ENCODE results near the gene SAC3D1. TPM values are rescaled to one million over a fixed set of nuclear protein-coding genes. Genes with fewer than 3 reads are reported as not detected.
"Not testable (repeated sequence)": the region's sequence is repeated elsewhere in the genome, so short reads cannot be mapped to it uniquely, and the experiment has no call there.

Gene SAC3D1
- total and polyA plus RNA-seq, 8 donors = 1.8 to 97.6 (median 11.7) TPM

- Histone ChIP-seq H3K36me3 (no peaks in the 10 kb centered on the region), H3K27ac (no peak overlapping the region), H3K27me3 (no peaks in the 10 kb centered on the region), H3K4me3 (no peak overlapping the region), H3K4me1 (no peaks in the 10 kb centered on the region), H3K9me3 (no peaks in the 10 kb centered on the region)
- 58 to 81% (median 70%) methylated on average over 5 of the region's 5 CpGs for WGBS, 5 donors
- no peak for TF ChIP-seq EP300 (IDR thresholded peaks at IDR 0.05)
- TF ChIP-seq POLR2AphosphoS5 (IDR thresholded peaks at IDR 0.05) = no peak
- TF ChIP-seq CTCF (IDR thresholded peaks at IDR 0.05) = no peak
- no peak for TF ChIP-seq POLR2A (IDR thresholded peaks at IDR 0.05)
- intact Hi-C loops (cut with DNase I; ENCODE audit: low total_unique reads) = no loop called here
- peak in 1 of 2 donors; percentile 34 for DNase-seq
These were observed 38.3 kb upstream of the SAC3D1 start for GRCh38 chr11:65002706-65003105.

DNA sequence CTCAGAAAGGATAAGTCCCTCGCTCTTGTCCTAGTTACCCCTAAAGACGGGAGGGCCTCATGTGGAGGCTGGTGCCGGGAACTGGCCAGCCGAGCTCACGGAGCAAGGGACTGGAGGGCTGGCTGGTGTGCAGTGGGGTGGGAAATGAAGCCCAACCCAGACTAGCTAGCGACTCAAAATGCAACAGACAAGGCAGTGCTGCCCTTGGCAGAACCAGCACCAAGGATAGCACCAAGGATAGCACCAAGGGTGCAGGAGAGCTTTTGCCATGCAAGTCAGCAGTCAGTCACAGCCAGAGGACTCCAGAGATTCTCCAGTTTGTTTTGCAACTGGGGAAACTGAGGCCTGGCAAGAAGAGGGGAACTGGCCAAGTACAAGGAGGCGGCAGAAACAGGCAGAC is 37.7 kb upstream of the SAC3D1 start:
- no peaks in the 10 kb centered on the region for H3K36me3 ChIP-seq
- no peak overlapping the region for H3K27ac ChIP-seq
- no peaks in the 10 kb centered on the region for H3K9me3 ChIP-seq
- WGBS, 5 donors = 63 to 74% (median 74%) methylated on average over 7 of the region's 7 CpGs
- H3K27me3 ChIP-seq = no peaks in the 10 kb centered on the region
- no peak for DNase-seq
- H3K4me3 ChIP-seq = no peak overlapping the region
- H3K4me1 ChIP-seq = no peaks in the 10 kb centered on the region
- TF ChIP-seq POLR2AphosphoS5 (IDR thresholded peaks at IDR 0.05) = no peak
- TF ChIP-seq CTCF (IDR thresholded peaks at IDR 0.05) = no peak
- TF ChIP-seq EP300 (IDR thresholded peaks at IDR 0.05) = no peak
- TF ChIP-seq POLR2A (IDR thresholded peaks at IDR 0.05) = no peak
- intact Hi-C loops (cut with DNase I; ENCODE audit: low total_unique reads) = no loop called here

GRCh38 chr11:65003968-65004367 is 37.0 kb upstream of the SAC3D1 start:
- H3K36me3 ChIP-seq; H3K27ac ChIP-seq; H3K4me3 ChIP-seq; intact Hi-C loops (cut with DNase I; ENCODE audit: low total_unique reads); H3K4me1 ChIP-seq; H3K9me3 ChIP-seq; H3K27me3 ChIP-seq; DNase-seq: not testable (repeated sequence)
- WGBS, 5 donors = 56 to 70% (median 65%) methylated on average over 3 of the region's 3 CpGs

- TF ChIP-seq EP300 (IDR thresholded peaks at IDR 0.05) (no peak), POLR2A (IDR thresholded peaks at IDR 0.05) (no peak), CTCF (IDR thresholded peaks at IDR 0.05) (no peak), POLR2AphosphoS5 (IDR thresholded peaks at IDR 0.05) (no peak)
- H3K9me3 ChIP-seq = no peaks in the 10 kb centered on the region
- H3K27ac ChIP-seq = no peak overlapping the region
- no peaks in the 10 kb centered on the region for H3K36me3 ChIP-seq
- H3K27me3 ChIP-seq = no peaks in the 10 kb centered on the region
- 74 to 82% (median 78%) methylated on average over 7 of the region's 7 CpGs for WGBS, 5 donors
- DNase-seq = no peak
- H3K4me3 ChIP-seq = no peak overlapping the region
- intact Hi-C loops (cut with DNase I; ENCODE audit: low total_unique reads) = no loop called here
- H3K4me1 ChIP-seq = peaks cover 2 to 4% (median 4%) of the 10 kb centered on the region in 4 donors
These were observed 33.0 kb upstream of the SAC3D1 start for GRCh38 chr11:65008016-65008415.

DNA sequence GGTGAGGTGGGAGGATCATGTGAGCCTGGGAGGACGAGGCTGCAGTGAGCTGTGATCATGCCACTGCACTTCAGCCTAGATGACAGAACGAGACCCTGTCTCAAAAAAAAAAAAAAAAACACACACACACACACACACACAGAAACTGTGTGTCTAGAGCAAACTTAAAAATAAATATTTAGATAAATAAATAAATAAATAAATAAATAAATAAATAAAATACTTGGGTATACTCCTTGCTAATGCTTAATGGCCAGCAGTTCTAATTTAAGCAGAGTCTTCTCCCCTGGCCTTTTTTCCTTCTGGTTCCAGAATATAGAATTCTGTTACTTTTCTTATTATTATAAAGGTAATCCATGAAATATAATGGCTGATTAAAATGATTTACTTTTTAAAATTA is 32.1 kb upstream of the SAC3D1 start:
- Histone ChIP-seq H3K27ac (no peak overlapping the region), H3K9me3 (no peaks in the 10 kb centered on the region), H3K4me1 (peaks cover 5 to 12% (median 8%) of the 10 kb centered on the region in 4 donors), H3K27me3 (no peaks in the 10 kb centered on the region), H3K36me3 (no peaks in the 10 kb centered on the region), H3K4me3 (no peak overlapping the region)
- no peak for DNase-seq
- intact Hi-C loops (cut with DNase I; ENCODE audit: low total_unique reads) = no loop called here
- TF ChIP-seq POLR2A (IDR thresholded peaks at IDR 0.05) (no peak), EP300 (IDR thresholded peaks at IDR 0.05) (no peak), CTCF (IDR thresholded peaks at IDR 0.05) (no peak), POLR2AphosphoS5 (IDR thresholded peaks at IDR 0.05) (no peak)
- WGBS, 5 donors = 74 to 84% (median 82%) methylated on average over 2 of the region's 2 CpGs
